Karpas-422 (cell line): Measurements from ENCODE around the gene TMEM116. TPM values are rescaled to one million over a fixed set of nuclear protein-coding genes. Genes with fewer than 3 reads are reported as not detected.

ENCODE experiments used
- DNase-seq: peaks from one replicate; pipeline ENCODE4 v3.0.0-alpha.2; 2015
- H2AFZ ChIP-seq: fragments of 200-600 bp; sonication (generic); 2 replicates; pipeline ENCODE4 v1.6.1; 2014; ENCODE audit warnings: antibody characterized with exemption, low read length, mixed read lengths
- H3K27ac ChIP-seq: fragments of 200-600 bp; sonication (generic); 2 replicates; pipeline ENCODE4 v1.5.1; 2014; ENCODE audit warnings: mild to moderate bottlenecking, low read length, moderate library complexity
- H3K27me3 ChIP-seq: fragments of 200-600 bp; sonication (generic); 2 replicates; pipeline ENCODE4 v1.6.1; 2014; ENCODE audit warnings: low read length, mixed read lengths
- H3K36me3 ChIP-seq: fragments of 200-600 bp; sonication (generic); 2 replicates; pipeline ENCODE4 v1.6.1; 2014; ENCODE audit warnings: low read length, mixed read lengths; ENCODE audit not compliant: insufficient read depth
- H3K4me1 ChIP-seq: fragments of 200-600 bp; sonication (generic); 2 replicates; pipeline ENCODE4 v1.6.1; 2014; ENCODE audit warnings: mild to moderate bottlenecking, low read length, mixed read lengths
- H3K4me2 ChIP-seq: fragments of 200-600 bp; sonication (generic); 2 replicates; pipeline ENCODE4 v1.6.1; 2014; ENCODE audit warnings: low read length, low read depth, mild to moderate bottlenecking; ENCODE audit not compliant: poor library complexity, severe bottlenecking
- H3K4me3 ChIP-seq: fragments of 200-600 bp; sonication (generic); 2 replicates; pipeline ENCODE4 v1.5.1; 2014; ENCODE audit warnings: mild to moderate bottlenecking, antibody characterized with exemption, low read length, mixed read lengths
- H3K79me2 ChIP-seq: fragments of 200-600 bp; sonication (generic); 2 replicates; pipeline ENCODE4 v1.6.1; 2014; ENCODE audit warnings: mild to moderate bottlenecking, low read length, mixed read lengths
- H3K9ac ChIP-seq: fragments of 200-600 bp; sonication (generic); 2 replicates; pipeline ENCODE4 v1.6.0; 2014; ENCODE audit warnings: low read length
- H3K9me2 ChIP-seq: fragments of 200-600 bp; sonication (generic), shearing (Covaris generic); replicated peaks from 2 replicates; pipeline ENCODE4 v1.6.0; 2014; ENCODE audit warnings: mild to moderate bottlenecking, low read length, moderate library complexity; ENCODE audit not compliant: insufficient read depth
- H3K9me3 ChIP-seq: fragments of 300-700, 200-600 bp; sonication (generic); 2 replicates; pipeline ENCODE4 v1.6.1; 2014; ENCODE audit warnings: low read length, mixed read lengths
- H4K20me1 ChIP-seq: fragments of 200-600 bp; sonication (generic); 2 replicates; pipeline ENCODE4 v1.6.1; 2014; ENCODE audit warnings: mild to moderate bottlenecking, antibody characterized with exemption, low read length, low read depth; ENCODE audit not compliant: insufficient read depth
- total RNA-seq: library from RNA; depleted of rRNA; stranded (reverse); fragments of >200 nt; shearing (Covaris generic); gene quantifications from 2 replicates; pipeline ENCODE4 v1.2.3, GENCODE V29; 2014; ENCODE audit warnings: low replicate concordance

Gene TMEM116
- total RNA-seq, 1 experiment from 2014 or later = 56.6 TPM

DNA sequence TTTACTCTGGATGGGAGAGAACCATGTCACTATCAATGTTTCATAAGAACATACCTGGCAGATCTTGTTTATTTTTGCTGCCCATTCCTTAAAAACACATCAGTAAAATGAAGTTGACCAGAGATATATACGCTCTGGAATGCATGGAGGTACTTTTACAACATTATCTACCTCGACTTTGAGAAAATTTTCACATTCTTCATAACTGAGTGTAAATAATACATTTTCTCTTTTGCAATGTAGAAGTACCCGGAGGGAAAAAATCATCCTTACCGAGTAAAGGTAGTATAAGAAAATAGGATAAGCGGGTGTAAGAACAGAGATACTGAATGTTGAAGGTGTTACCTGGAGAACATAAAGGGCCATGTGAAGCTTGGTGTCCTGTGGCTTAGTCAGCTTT is 80.7 kb downstream of the TMEM116 start:
- Histone ChIP-seq H3K4me3 (no peak overlapping the region), H4K20me1 (no peaks in the 10 kb centered on the region), H2AFZ (no peak overlapping the region), H3K4me2 (no peak overlapping the region), H3K27me3 (no peaks in the 10 kb centered on the region), H3K9me3 (no peaks in the 10 kb centered on the region), H3K36me3 (0 out of 2 replicates have a peak, but pooled peaks cover 3% of the 10 kb centered on the region), H3K79me2 (no peaks in the 10 kb centered on the region), H3K27ac (no peak overlapping the region), H3K4me1 (no peaks in the 10 kb centered on the region), H3K9me2 (no peaks in the 10 kb centered on the region), H3K9ac (no peak overlapping the region)
- no peak for DNase-seq

DNA sequence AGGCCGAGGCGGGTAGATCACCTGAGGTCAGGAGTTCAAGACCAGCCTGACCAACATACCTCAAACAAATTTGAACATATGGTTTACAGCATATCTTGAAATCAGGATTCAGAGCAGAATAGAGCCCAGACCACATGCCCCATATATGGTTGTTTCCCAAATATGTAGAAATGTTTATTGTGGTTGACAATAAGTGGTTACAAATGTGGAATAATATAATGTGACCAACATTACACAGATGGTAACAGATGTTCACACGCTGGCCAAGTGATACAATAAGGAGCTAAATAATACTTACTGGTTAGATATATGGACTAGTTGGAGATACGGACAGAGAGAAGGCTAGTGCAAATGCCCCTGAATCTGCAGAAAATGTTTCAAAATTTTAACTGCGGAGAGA is 85.6 kb downstream of the TMEM116 start:
- no peaks in the 10 kb centered on the region for H4K20me1 ChIP-seq
- peaks cover 3% of the 10 kb centered on the region for H3K4me1 ChIP-seq
- DNase-seq = no peak
- no peak overlapping the region for H3K4me3 ChIP-seq
- H3K79me2 ChIP-seq = no peaks in the 10 kb centered on the region
- H3K9me2 ChIP-seq = no peaks in the 10 kb centered on the region
- H2AFZ ChIP-seq = no peak overlapping the region
- no peaks in the 10 kb centered on the region for H3K27me3 ChIP-seq
- no peak overlapping the region for H3K27ac ChIP-seq
- H3K36me3 ChIP-seq = 0 out of 2 replicates have a peak, but pooled peaks cover 2% of the 10 kb centered on the region
- no peak overlapping the region for H3K4me2 ChIP-seq
- H3K9me3 ChIP-seq = no peaks in the 10 kb centered on the region
- H3K9ac ChIP-seq = no peak overlapping the region

DNA sequence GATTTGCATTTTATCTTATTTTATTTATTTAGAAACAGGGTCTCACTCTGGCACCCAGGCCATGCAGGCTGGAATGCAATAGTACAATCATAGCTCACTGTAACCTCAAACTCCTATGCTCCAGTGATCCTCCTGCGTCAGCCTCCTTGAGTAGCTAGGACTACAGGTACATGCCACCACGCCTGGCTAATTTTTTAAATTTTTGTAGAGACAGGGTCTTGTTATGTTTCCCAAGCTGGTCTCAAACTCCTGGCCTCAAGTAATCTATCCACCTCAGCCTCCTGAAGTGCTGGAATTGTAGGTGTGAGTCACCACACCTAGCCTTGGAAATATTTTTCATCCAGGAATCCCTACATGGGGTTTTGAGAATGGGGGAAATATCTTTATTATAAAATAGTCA is 86.3 kb downstream of the TMEM116 start:
- Histone ChIP-seq H3K36me3 (no peaks in the 10 kb centered on the region), H3K27me3 (no peaks in the 10 kb centered on the region), H3K9ac (no peak overlapping the region), H3K27ac (no peak overlapping the region), H2AFZ (no peak overlapping the region), H3K9me2 (no peaks in the 10 kb centered on the region), H3K9me3 (no peaks in the 10 kb centered on the region), H4K20me1 (no peaks in the 10 kb centered on the region), H3K79me2 (no peaks in the 10 kb centered on the region), H3K4me1 (peaks cover 3% of the 10 kb centered on the region), H3K4me3 (no peak overlapping the region), H3K4me2 (no peak overlapping the region)
- no peak for DNase-seq

DNA sequence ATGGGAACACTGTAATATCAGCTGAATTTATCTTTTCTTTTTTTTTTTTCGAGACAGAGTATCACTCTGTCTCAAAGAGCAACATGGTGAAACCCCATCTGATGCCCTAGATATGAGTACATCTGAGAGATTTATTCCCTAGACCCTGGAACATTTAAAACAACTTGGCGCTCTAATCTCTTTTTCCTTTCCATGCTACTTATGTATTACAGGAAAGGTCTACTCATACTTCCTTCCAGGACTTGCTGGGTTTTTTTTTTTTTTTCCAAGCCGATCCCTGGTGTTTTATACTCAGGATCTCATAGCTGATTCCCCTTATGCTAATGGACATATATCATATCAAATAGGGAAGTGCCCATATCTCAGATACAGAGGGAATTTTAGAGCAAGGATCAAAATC is 87.8 kb downstream of the TMEM116 start:
- H4K20me1 ChIP-seq = no peaks in the 10 kb centered on the region
- no peaks in the 10 kb centered on the region for H3K36me3 ChIP-seq
- H2AFZ ChIP-seq = no peak overlapping the region
- H3K4me2 ChIP-seq = no peak overlapping the region
- no peaks in the 10 kb centered on the region for H3K9me3 ChIP-seq
- H3K4me1 ChIP-seq = peaks cover 3% of the 10 kb centered on the region
- H3K9ac ChIP-seq = no peak overlapping the region
- H3K27me3 ChIP-seq = no peaks in the 10 kb centered on the region
- no peak overlapping the region for H3K4me3 ChIP-seq
- no peak overlapping the region for H3K27ac ChIP-seq
- H3K9me2 ChIP-seq = no peaks in the 10 kb centered on the region
- H3K79me2 ChIP-seq = no peaks in the 10 kb centered on the region
- no peak for DNase-seq

DNA sequence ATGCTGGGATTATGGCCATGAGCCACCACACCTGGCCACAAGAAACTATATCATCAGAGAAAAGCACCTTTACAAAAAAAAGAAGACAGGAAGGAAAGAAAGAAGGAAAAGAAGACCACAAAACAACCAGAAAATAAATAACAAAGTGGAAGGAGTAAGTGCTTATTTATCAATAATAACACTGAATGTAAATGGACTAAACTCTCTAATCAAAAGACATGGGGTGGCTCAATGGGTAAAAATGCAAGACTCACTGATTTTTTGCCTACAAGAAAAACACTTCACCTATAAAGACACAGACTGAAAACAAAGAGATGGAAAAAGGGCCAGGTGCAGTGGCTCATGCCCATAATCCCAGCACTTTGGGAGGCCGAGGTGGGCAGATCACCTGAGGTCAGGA is 105.2 kb downstream of the TMEM116 start:
- H3K27me3 ChIP-seq = no peaks in the 10 kb centered on the region
- H3K9me2 ChIP-seq = no peaks in the 10 kb centered on the region
- H3K9me3 ChIP-seq = peaks cover 4% of the 10 kb centered on the region; the same call in 1 of the 2 replicates
- H3K4me3 ChIP-seq = no peak overlapping the region
- H4K20me1 ChIP-seq = no peaks in the 10 kb centered on the region
- no peak overlapping the region for H3K9ac ChIP-seq
- no peak overlapping the region for H2AFZ ChIP-seq
- DNase-seq = no peak
- H3K27ac ChIP-seq = no peak overlapping the region
- peaks cover 3% of the 10 kb centered on the region; the same call in 1 of the 2 replicates for H3K4me1 ChIP-seq
- H3K79me2 ChIP-seq = no peaks in the 10 kb centered on the region
- peaks cover 23% of the 10 kb centered on the region for H3K36me3 ChIP-seq
- H3K4me2 ChIP-seq = no peak overlapping the region

DNA sequence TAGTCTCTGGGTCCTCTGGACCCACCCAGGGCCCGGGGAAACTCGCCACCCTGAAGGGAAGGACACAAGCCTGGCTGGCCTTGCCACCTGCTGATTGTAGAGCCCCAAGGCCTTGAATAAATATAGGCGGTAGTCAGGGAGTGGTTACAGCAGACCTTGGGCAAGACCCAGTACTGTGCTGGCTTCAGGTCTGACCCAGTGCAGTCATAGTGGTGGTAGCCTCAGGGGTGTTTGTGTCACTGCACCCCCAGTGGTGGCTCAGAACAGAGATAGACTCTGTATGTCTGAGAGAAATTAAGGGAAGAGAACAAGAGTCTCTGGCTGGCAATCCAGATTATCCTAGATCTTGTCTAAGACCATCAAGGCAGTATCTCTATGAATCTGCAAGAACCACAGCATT is 107.5 kb downstream of the TMEM116 start:
- Histone ChIP-seq H3K36me3 (peaks cover 28% of the 10 kb centered on the region), H3K4me2 (no peak overlapping the region), H3K4me3 (no peak overlapping the region), H3K9me2 (no peaks in the 10 kb centered on the region), H4K20me1 (no peaks in the 10 kb centered on the region), H3K27me3 (no peaks in the 10 kb centered on the region), H2AFZ (no peak overlapping the region), H3K27ac (no peak overlapping the region), H3K4me1 (peaks cover 2% of the 10 kb centered on the region; the same call in 1 of the 2 replicates), H3K79me2 (no peaks in the 10 kb centered on the region), H3K9me3 (peaks cover 4% of the 10 kb centered on the region; the same call in 1 of the 2 replicates), H3K9ac (no peak overlapping the region)
- DNase-seq = no peak

DNA sequence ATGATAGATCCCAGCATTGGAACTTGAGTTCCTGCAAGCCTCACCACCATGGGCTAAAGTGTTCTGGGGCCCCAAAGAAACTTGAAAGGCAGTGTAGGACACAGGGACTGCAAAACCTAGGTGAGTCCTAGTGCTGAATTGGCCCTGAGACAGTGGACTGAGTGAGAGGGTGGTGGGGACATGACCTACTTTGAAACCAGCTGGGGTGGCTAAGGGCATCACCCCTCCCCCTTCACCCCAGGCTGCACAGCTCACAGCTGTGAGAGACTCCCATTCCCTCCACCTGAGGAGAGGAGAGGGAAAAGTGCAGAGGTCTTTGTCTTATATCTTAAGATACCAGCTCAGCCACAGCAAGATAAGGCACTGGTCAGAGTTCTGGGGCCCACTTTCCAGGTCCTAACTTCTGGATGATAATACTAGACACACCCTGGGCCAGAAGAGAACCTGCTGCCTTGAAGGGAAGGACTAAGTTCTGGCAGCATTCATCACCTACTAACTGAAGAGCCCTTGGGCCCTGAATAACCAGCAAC is 108.5 kb downstream of the TMEM116 start:
- peaks cover 4% of the 10 kb centered on the region; the same call in 1 of the 2 replicates for H3K9me3 ChIP-seq
- H3K9me2 ChIP-seq = no peaks in the 10 kb centered on the region
- H2AFZ ChIP-seq = no peak overlapping the region
- no peaks in the 10 kb centered on the region for H3K27me3 ChIP-seq
- no peaks in the 10 kb centered on the region for H3K4me1 ChIP-seq
- no peak overlapping the region for H3K9ac ChIP-seq
- H4K20me1 ChIP-seq = no peaks in the 10 kb centered on the region
- DNase-seq = no peak
- H3K4me3 ChIP-seq = no peak overlapping the region
- no peak overlapping the region for H3K4me2 ChIP-seq
- no peak overlapping the region for H3K27ac ChIP-seq
- H3K79me2 ChIP-seq = no peaks in the 10 kb centered on the region
- peaks cover 28% of the 10 kb centered on the region for H3K36me3 ChIP-seq

DNA sequence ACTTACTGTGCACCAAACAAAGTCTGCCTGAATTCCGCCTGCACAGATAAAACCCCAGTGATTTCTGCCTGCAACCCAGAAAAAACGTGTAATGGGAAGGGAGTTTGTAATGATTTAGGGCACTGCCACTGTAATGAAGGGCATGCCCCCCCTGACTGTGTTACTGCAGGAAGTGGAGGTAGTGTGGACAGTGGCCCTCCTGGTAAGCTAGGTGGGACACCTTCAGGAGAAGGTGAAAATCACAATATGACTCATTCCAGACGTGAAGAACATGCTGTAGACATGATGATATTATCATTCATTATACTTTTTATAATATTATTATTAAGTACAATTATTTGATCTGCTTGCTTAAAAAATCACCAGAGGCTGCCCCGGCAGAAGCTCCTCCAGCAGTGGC is 111.8 kb downstream of the TMEM116 start:
- H2AFZ ChIP-seq = no peak overlapping the region
- H3K9ac ChIP-seq = no peak overlapping the region
- no peaks in the 10 kb centered on the region for H4K20me1 ChIP-seq
- H3K4me1 ChIP-seq = no peaks in the 10 kb centered on the region
- no peak overlapping the region for H3K4me2 ChIP-seq
- H3K27me3 ChIP-seq = no peaks in the 10 kb centered on the region
- no peak overlapping the region for H3K27ac ChIP-seq
- DNase-seq = no peak
- H3K9me2 ChIP-seq = no peaks in the 10 kb centered on the region
- no peak overlapping the region for H3K4me3 ChIP-seq
- H3K36me3 ChIP-seq = peaks cover 39% of the 10 kb centered on the region
- H3K79me2 ChIP-seq = no peaks in the 10 kb centered on the region
- no peaks in the 10 kb centered on the region; the same call in 1 of the 2 replicates for H3K9me3 ChIP-seq
